GM23338 (cell line): Measurements from ENCODE around the gene EXOC3L2. TPM values are rescaled to one million over a fixed set of nuclear protein-coding genes. Genes with fewer than 3 reads are reported as not detected.

Experiments
- ATAC-seq: fragments of 200-7000 bp; cut with Tn5 transposase; 3 replicates; pipeline ENCODE4 v1.9.1; 2020
- DNase-seq: peaks from one replicate; pipeline ENCODE4 v3.0.0-alpha.2; 2015; ENCODE audit warnings: low spot score
- H2AFZ ChIP-seq: fragments of 200-600 bp; sonication (generic); 2 replicates; pipeline ENCODE4 v1.8.0; 2016; ENCODE audit warnings: antibody characterized with exemption, mild to moderate bottlenecking, moderate library complexity
- H3F3A ChIP-seq: fragments of 200-600 bp; sonication (generic); replicated peaks from 2 replicates; pipeline ENCODE4 v1.8.0; 2017; ENCODE audit warnings: antibody characterized with exemption, mixed run types, low read depth
- H3K27ac ChIP-seq: fragments of 200-600 bp; sonication (generic); 2 replicates; pipeline ENCODE4 v1.6.1; 2016; ENCODE audit warnings: low read depth
- H3K27me3 ChIP-seq: fragments of 200-600 bp; sonication (generic); 2 replicates; pipeline ENCODE4 v1.8.0; 2016; ENCODE audit warnings: mild to moderate bottlenecking, mixed run types, moderate library complexity; ENCODE audit not compliant: insufficient read depth
- H3K36me3 ChIP-seq: fragments of 200-600 bp; sonication (generic); 2 replicates; pipeline ENCODE4 v1.8.0; 2016; ENCODE audit warnings: mild to moderate bottlenecking; ENCODE audit not compliant: insufficient read depth
- H3K4me1 ChIP-seq: fragments of 200-600 bp; sonication (generic); 2 replicates; pipeline ENCODE4 v1.8.0; 2016; ENCODE audit warnings: mild to moderate bottlenecking, moderate library complexity; ENCODE audit not compliant: insufficient read depth
- H3K4me2 ChIP-seq: fragments of 200-600 bp; sonication (generic); 2 replicates; pipeline ENCODE4 v1.7.1; 2017; ENCODE audit warnings: mixed run types
- H3K4me3 ChIP-seq: fragments of 200-600 bp; sonication (generic); 2 replicates; pipeline ENCODE4 v1.6.1; 2016; ENCODE audit warnings: mixed run types
- H3K79me2 ChIP-seq: fragments of 200-600 bp; sonication (generic); replicated peaks from 2 replicates; pipeline ENCODE4 v1.8.0; 2017; ENCODE audit warnings: mild to moderate bottlenecking; ENCODE audit not compliant: insufficient read depth
- H3K9me2 ChIP-seq: fragments of 200-600 bp; sonication (generic); 2 replicates; pipeline ENCODE4 v1.8.0; 2017; ENCODE audit not compliant: insufficient read depth
- H4K20me1 ChIP-seq: fragments of 200-600 bp; sonication (generic); replicated peaks from 2 replicates; pipeline ENCODE4 v1.8.0; 2017; ENCODE audit warnings: mild to moderate bottlenecking; ENCODE audit not compliant: insufficient read depth
- H3K27ac Mint-ChIP-seq: 2 replicates; pipeline ENCODE4 v1.8.0; 2020; ENCODE audit warnings: inconsistent platforms, mild to moderate bottlenecking, moderate library complexity, mixed read lengths
- H3K27me3 Mint-ChIP-seq: 3 replicates; pipeline ENCODE4 v1.8.0; 2022; ENCODE audit warnings: low read depth, mild to moderate bottlenecking, moderate library complexity, mixed read lengths, inconsistent platforms; ENCODE audit not compliant: insufficient read depth, poor library complexity
- H3K36me3 Mint-ChIP-seq: 3 replicates; pipeline ENCODE4 v1.8.0; 2021; ENCODE audit warnings: low read depth, mild to moderate bottlenecking, inconsistent platforms, moderate library complexity, mixed read lengths
- H3K4me1 Mint-ChIP-seq: 3 replicates; pipeline ENCODE4 v1.8.0; 2020; ENCODE audit warnings: mild to moderate bottlenecking, inconsistent platforms, mixed read lengths
- H3K4me3 Mint-ChIP-seq: 3 replicates; pipeline ENCODE4 v1.8.0; 2021; ENCODE audit warnings: moderate library complexity, mild to moderate bottlenecking, inconsistent platforms, mixed read lengths
- H3K9me3 Mint-ChIP-seq: 3 replicates; pipeline ENCODE4 v1.8.0; 2020; ENCODE audit warnings: moderate library complexity, mild to moderate bottlenecking, inconsistent platforms, mixed read lengths
- CREB1 ChIP-seq: fragments of 250-450 bp; sonication (Bioruptor Pico); IDR thresholded peaks from 2 replicates; pipeline ENCODE4 v1.5.0; 2020; ENCODE audit warnings: low read depth, mild to moderate bottlenecking, moderate library complexity
- EZH2 ChIP-seq: fragments of 200-600 bp; sonication (generic); IDR thresholded peaks from one replicate; pipeline ENCODE4 v1.8.0; 2017; ENCODE audit warnings: antibody characterized with exemption, mild to moderate bottlenecking, low read depth; ENCODE audit not compliant: unreplicated experiment
- EZH2phosphoT487 ChIP-seq: fragments of 200-600 bp; sonication (generic); IDR thresholded peaks from one replicate; pipeline ENCODE4 v1.8.1; 2018; ENCODE audit warnings: antibody characterized with exemption; ENCODE audit not compliant: unreplicated experiment
- JUNB ChIP-seq: IDR thresholded peaks from one replicate; pipeline ENCODE4 v1.6.1; 2016; ENCODE audit warnings: antibody characterized with exemption; ENCODE audit not compliant: unreplicated experiment
- NANOG ChIP-seq: IDR thresholded peaks from 2 replicates; pipeline ENCODE4 v1.6.1; 2016; ENCODE audit warnings: antibody characterized with exemption, borderline replicate concordance
- POLR2AphosphoS5 ChIP-seq: IDR thresholded peaks from 2 replicates; pipeline ENCODE4 v1.6.1; 2016; ENCODE audit warnings: antibody characterized with exemption, low read depth
- STAT1 ChIP-seq: IDR thresholded peaks from one replicate; pipeline ENCODE4 v1.6.1; 2016; ENCODE audit warnings: antibody characterized with exemption; ENCODE audit not compliant: unreplicated experiment
- ZNF114 ChIP-seq: fragments of 250-450 bp; sonication (Bioruptor Pico); IDR thresholded peaks from 2 replicates; pipeline ENCODE4 v1.5.0; 2020; ENCODE audit warnings: mild to moderate bottlenecking, moderate library complexity
- ZNF331 ChIP-seq: fragments of 250-450 bp; sonication (Bioruptor Pico); IDR thresholded peaks from 2 replicates; pipeline ENCODE4 v1.5.0; 2020; ENCODE audit warnings: low read depth, mild to moderate bottlenecking, moderate library complexity
- polyA plus RNA-seq: library from polyadenylated mRNA; unstranded; fragments of >200 nt; fragmentation: Nextera tagmentation; extraction: Ambion mirVana; gene quantifications from 2 replicates; pipeline ENCODE4 v1.2.1, GENCODE V29; 2016
- total RNA-seq: library from RNA; depleted of rRNA; stranded (reverse); fragments of >200 nt; shearing (Covaris generic); gene quantifications from 2 replicates; pipeline ENCODE4 v1.2.3, GENCODE V29; 2014
- TF ChIP-seq, protein P1 (sequence below): fragments of 250-450 bp; sonication (Bioruptor Pico); IDR thresholded peaks from 2 replicates; pipeline ENCODE4 v1.5.0; 2020; ENCODE audit warnings: mild to moderate bottlenecking, moderate library complexity
- TF ChIP-seq, protein P2 (sequence below), 2 experiments: fragments of 200-600 bp in 1 of 2; sonication (generic) in 1 of 2; conservative IDR thresholded peaks; 2 replicates each; pipeline versions ENCODE4 v1.5.1 to v1.6.1; 2016 to 2017; ENCODE audit warnings: antibody characterized with exemption in 2 of 2, low read depth in 2 of 2, mild to moderate bottlenecking in 2 of 2, moderate library complexity in 1 of 2
- TF ChIP-seq, protein P3 (sequence below): IDR thresholded peaks from 2 replicates; pipeline ENCODE4 v1.6.1; 2016; ENCODE audit warnings: antibody characterized with exemption
- TF ChIP-seq, protein P4 (sequence below): IDR thresholded peaks from one replicate; pipeline ENCODE4 v1.6.1; 2018; ENCODE audit warnings: antibody characterized with exemption; ENCODE audit not compliant: unreplicated experiment

Gene EXOC3L2
- total and polyA plus RNA-seq, 2 experiments from 2014 or later, result 2.8 to 3.2 TPM

DNA sequence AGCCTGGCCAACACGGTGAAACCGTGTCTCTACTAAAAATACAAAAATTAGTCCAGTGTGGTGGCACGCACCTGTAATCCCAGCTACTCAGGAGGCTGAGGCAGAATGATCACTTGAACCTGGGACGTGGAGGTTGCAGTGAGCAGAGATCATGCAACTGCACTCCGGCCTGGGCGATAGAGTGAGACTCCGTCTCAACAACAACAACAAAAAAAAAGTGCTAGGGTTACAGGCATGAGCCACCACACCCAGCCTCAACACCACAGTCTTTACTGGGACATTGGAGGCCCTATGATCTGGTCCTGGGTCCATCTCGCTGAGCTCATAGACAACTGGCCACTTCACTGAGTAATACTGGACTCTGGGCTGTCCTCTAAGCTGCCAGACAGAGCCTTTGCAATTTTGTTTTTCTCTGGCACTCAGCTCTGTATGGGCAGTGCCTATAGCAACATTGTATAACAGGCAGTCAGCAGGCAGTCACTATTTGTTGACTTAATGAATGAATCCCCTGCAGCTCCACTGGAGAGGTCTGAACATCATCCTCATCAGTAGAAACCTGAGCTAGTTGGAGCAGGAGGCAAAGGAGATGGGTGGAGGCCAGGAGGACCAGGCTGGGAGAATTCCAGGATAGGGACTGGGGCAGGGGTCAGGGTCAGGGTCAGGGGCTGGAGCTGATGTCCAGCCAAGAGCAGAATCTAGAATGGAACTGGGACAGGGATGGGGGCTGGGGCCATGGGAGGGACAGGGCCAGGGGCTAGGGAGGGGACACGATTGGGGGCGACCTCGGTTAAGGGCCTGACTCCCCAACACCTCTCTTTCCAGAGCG lies 58.5 kb downstream of the EXOC3L2 start:
- no peaks in the 10 kb centered on the region for H3K36me3 Mint-ChIP-seq
- Histone ChIP-seq H3K4me2 (0 out of 2 replicates have a peak overlapping the region, but pooled peaks have one; percentile 21), H3F3A (no peaks in the 10 kb centered on the region), H3K4me3 (no peak overlapping the region), H3K27ac (no peak overlapping the region), H3K36me3 (no peaks in the 10 kb centered on the region), H3K79me2 (no peaks in the 10 kb centered on the region), H4K20me1 (0 out of 2 replicates have a peak, but pooled peaks cover 2% of the 10 kb centered on the region), H3K9me2 (no peaks in the 10 kb centered on the region), H2AFZ (no peak overlapping the region), H3K27me3 (no peaks in the 10 kb centered on the region), H3K4me1 (no peaks in the 10 kb centered on the region)
- DNase-seq, result no peak
- peaks cover 2% of the 10 kb centered on the region; the same call in 2 of the 3 replicates for H3K4me1 Mint-ChIP-seq
- no peak overlapping the region for H3K27ac Mint-ChIP-seq
- H3K27me3 Mint-ChIP-seq, result peaks cover 6% of the 10 kb centered on the region
- no peaks in the 10 kb centered on the region for H3K9me3 Mint-ChIP-seq
- TF ChIP-seq, protein P1, sequence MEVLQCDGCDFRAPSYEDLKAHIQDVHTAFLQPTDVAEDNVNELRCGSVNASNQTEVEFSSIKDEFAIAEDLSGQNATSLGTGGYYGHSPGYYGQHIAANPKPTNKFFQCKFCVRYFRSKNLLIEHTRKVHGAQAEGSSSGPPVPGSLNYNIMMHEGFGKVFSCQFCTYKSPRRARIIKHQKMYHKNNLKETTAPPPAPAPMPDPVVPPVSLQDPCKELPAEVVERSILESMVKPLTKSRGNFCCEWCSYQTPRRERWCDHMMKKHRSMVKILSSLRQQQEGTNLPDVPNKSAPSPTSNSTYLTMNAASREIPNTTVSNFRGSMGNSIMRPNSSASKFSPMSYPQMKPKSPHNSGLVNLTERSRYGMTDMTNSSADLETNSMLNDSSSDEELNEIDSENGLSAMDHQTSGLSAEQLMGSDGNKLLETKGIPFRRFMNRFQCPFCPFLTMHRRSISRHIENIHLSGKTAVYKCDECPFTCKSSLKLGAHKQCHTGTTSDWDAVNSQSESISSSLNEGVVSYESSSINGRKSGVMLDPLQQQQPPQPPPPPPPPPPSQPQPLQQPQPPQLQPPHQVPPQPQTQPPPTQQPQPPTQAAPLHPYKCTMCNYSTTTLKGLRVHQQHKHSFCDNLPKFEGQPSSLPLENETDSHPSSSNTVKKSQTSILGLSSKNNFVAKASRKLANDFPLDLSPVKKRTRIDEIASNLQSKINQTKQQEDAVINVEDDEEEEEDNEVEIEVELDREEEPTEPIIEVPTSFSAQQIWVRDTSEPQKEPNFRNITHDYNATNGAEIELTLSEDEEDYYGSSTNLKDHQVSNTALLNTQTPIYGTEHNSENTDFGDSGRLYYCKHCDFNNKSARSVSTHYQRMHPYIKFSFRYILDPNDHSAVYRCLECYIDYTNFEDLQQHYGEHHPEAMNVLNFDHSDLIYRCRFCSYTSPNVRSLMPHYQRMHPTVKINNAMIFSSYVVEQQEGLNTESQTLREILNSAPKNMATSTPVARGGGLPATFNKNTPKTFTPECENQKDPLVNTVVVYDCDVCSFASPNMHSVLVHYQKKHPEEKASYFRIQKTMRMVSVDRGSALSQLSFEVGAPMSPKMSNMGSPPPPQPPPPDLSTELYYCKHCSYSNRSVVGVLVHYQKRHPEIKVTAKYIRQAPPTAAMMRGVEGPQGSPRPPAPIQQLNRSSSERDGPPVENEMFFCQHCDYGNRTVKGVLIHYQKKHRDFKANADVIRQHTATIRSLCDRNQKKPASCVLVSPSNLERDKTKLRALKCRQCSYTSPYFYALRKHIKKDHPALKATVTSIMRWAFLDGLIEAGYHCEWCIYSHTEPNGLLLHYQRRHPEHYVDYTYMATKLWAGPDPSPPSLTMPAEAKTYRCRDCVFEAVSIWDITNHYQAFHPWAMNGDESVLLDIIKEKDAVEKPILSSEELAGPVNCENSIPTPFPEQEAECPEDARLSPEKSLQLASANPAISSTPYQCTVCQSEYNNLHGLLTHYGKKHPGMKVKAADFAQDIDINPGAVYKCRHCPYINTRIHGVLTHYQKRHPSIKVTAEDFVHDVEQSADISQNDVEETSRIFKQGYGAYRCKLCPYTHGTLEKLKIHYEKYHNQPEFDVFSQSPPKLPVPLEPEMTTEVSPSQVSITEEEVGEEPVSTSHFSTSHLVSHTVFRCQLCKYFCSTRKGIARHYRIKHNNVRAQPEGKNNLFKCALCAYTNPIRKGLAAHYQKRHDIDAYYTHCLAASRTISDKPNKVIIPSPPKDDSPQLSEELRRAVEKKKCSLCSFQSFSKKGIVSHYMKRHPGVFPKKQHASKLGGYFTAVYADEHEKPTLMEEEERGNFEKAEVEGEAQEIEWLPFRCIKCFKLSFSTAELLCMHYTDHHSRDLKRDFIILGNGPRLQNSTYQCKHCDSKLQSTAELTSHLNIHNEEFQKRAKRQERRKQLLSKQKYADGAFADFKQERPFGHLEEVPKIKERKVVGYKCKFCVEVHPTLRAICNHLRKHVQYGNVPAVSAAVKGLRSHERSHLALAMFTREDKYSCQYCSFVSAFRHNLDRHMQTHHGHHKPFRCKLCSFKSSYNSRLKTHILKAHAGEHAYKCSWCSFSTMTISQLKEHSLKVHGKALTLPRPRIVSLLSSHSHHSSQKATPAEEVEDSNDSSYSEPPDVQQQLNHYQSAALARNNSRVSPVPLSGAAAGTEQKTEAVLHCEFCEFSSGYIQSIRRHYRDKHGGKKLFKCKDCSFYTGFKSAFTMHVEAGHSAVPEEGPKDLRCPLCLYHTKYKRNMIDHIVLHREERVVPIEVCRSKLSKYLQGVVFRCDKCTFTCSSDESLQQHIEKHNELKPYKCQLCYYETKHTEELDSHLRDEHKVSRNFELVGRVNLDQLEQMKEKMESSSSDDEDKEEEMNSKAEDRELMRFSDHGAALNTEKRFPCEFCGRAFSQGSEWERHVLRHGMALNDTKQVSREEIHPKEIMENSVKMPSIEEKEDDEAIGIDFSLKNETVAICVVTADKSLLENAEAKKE (CRISPR knock-in tag), result no peak
- no peak for TF ChIP-seq NANOG
- TF ChIP-seq, protein P2, sequence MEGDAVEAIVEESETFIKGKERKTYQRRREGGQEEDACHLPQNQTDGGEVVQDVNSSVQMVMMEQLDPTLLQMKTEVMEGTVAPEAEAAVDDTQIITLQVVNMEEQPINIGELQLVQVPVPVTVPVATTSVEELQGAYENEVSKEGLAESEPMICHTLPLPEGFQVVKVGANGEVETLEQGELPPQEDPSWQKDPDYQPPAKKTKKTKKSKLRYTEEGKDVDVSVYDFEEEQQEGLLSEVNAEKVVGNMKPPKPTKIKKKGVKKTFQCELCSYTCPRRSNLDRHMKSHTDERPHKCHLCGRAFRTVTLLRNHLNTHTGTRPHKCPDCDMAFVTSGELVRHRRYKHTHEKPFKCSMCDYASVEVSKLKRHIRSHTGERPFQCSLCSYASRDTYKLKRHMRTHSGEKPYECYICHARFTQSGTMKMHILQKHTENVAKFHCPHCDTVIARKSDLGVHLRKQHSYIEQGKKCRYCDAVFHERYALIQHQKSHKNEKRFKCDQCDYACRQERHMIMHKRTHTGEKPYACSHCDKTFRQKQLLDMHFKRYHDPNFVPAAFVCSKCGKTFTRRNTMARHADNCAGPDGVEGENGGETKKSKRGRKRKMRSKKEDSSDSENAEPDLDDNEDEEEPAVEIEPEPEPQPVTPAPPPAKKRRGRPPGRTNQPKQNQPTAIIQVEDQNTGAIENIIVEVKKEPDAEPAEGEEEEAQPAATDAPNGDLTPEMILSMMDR (conservative IDR thresholded peaks at IDR 0.05; ENCODE audit: low read depth in 2 of 2), result no peak
- TF ChIP-seq, protein P3, sequence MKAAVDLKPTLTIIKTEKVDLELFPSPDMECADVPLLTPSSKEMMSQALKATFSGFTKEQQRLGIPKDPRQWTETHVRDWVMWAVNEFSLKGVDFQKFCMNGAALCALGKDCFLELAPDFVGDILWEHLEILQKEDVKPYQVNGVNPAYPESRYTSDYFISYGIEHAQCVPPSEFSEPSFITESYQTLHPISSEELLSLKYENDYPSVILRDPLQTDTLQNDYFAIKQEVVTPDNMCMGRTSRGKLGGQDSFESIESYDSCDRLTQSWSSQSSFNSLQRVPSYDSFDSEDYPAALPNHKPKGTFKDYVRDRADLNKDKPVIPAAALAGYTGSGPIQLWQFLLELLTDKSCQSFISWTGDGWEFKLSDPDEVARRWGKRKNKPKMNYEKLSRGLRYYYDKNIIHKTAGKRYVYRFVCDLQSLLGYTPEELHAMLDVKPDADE, result no peak
- no peak for TF ChIP-seq ZNF114
- TF ChIP-seq STAT1, result no peak
- TF ChIP-seq EZH2, result no peak
- TF ChIP-seq, protein P4, sequence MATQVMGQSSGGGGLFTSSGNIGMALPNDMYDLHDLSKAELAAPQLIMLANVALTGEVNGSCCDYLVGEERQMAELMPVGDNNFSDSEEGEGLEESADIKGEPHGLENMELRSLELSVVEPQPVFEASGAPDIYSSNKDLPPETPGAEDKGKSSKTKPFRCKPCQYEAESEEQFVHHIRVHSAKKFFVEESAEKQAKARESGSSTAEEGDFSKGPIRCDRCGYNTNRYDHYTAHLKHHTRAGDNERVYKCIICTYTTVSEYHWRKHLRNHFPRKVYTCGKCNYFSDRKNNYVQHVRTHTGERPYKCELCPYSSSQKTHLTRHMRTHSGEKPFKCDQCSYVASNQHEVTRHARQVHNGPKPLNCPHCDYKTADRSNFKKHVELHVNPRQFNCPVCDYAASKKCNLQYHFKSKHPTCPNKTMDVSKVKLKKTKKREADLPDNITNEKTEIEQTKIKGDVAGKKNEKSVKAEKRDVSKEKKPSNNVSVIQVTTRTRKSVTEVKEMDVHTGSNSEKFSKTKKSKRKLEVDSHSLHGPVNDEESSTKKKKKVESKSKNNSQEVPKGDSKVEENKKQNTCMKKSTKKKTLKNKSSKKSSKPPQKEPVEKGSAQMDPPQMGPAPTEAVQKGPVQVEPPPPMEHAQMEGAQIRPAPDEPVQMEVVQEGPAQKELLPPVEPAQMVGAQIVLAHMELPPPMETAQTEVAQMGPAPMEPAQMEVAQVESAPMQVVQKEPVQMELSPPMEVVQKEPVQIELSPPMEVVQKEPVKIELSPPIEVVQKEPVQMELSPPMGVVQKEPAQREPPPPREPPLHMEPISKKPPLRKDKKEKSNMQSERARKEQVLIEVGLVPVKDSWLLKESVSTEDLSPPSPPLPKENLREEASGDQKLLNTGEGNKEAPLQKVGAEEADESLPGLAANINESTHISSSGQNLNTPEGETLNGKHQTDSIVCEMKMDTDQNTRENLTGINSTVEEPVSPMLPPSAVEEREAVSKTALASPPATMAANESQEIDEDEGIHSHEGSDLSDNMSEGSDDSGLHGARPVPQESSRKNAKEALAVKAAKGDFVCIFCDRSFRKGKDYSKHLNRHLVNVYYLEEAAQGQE, result no peak
- TF ChIP-seq CREB1 (CRISPR knock-in tag), result no peak
- TF ChIP-seq JUNB, result no peak
- no peak for TF ChIP-seq POLR2AphosphoS5
- TF ChIP-seq EZH2phosphoT487, result no peak
- no peak for TF ChIP-seq ZNF331 (CRISPR knock-in tag)
- no peak overlapping the region for H3K4me3 Mint-ChIP-seq
- ATAC-seq, result no peak
